Epithelial cell of proximal tubule (primary cell): Measurements from ENCODE around the gene IGF1R. TPM values are rescaled to one million over a fixed set of nuclear protein-coding genes. Genes with fewer than 3 reads are reported as not detected.

Experiments used
- DNase-seq: peaks from one replicate; pipeline ENCODE4 v3.0.0-alpha.2; 2011; ENCODE audit warnings: low read depth
- H3K4me3 ChIP-seq: 2 replicates; pipeline ENCODE4 v1.5.1; 2011; ENCODE audit warnings: low read depth, mild to moderate bottlenecking, low read length
- CTCF ChIP-seq: conservative IDR thresholded peaks from 2 replicates; pipeline ENCODE4 v1.5.1; 2012; ENCODE audit warnings: low read depth, mild to moderate bottlenecking, low read length
- total RNA-seq: library from RNA; depleted of rRNA; stranded (reverse); fragments of >200 nt; gene quantifications from 2 replicates; pipeline ENCODE4 v1.2.3, GENCODE V29; 2015

Gene IGF1R
- total RNA-seq, 1 donor from 2014 or later: 14.5 TPM

GRCh38 chr15:98663606-98664005 lies 15.3 kb downstream of the IGF1R start:
- no peak for DNase-seq
- no peak overlapping the region for H3K4me3 ChIP-seq
- no peak for TF ChIP-seq CTCF

GRCh38 chr15:98666441-98666840 lies 18.1 kb downstream of the IGF1R start:
- DNase-seq: no peak
- no peak overlapping the region for H3K4me3 ChIP-seq
- TF ChIP-seq CTCF: no peak

GRCh38 chr15:98666841-98667240 lies 18.5 kb downstream of the IGF1R start:
- no peak for TF ChIP-seq CTCF
- H3K4me3 ChIP-seq: no peak overlapping the region
- DNase-seq: no peak

GRCh38 chr15:98667521-98668179 lies 19.3 kb downstream of the IGF1R start:
- no peak overlapping the region for H3K4me3 ChIP-seq
- no peak for TF ChIP-seq CTCF
- DNase-seq: no peak

GRCh38 chr15:98668566-98669308 lies 20.4 kb downstream of the IGF1R start:
- no peak for TF ChIP-seq CTCF
- H3K4me3 ChIP-seq: no peak overlapping the region
- DNase-seq: no peak

- no peak for TF ChIP-seq CTCF
- no peak for DNase-seq
- H3K4me3 ChIP-seq: no peak overlapping the region
Measured at GRCh38 chr15:98669638-98670037, 21.3 kb downstream of the IGF1R start.
